OCI-LY1 (cell line): ENCODE data around the gene DBR1.

Experiments
- H2AFZ ChIP-seq: fragments of 200-600 bp; sonication (generic), shearing (Covaris generic); 2 replicates; pipeline ENCODE4 v1.6.0; 2014; ENCODE audit warnings: antibody characterized with exemption, mild to moderate bottlenecking, low read length
- H3F3A ChIP-seq: fragments of 200-600 bp; sonication (generic), shearing (Covaris generic); 2 replicates; pipeline ENCODE4 v1.6.0; 2014; ENCODE audit warnings: mild to moderate bottlenecking, antibody characterized with exemption, low read length, moderate library complexity; ENCODE audit not compliant: insufficient read depth
- H3K27ac ChIP-seq: fragments of 200-600 bp; sonication (generic); 2 replicates; pipeline ENCODE4 v1.5.1; 2014; ENCODE audit warnings: low read length, mixed run types, mild to moderate bottlenecking, low read depth; ENCODE audit not compliant: poor library complexity, severe bottlenecking
- H3K27me3 ChIP-seq: fragments of 200-600 bp; sonication (generic); 2 replicates; pipeline ENCODE4 v1.6.0; 2014; ENCODE audit warnings: antibody characterized with exemption, mild to moderate bottlenecking, low read length, moderate library complexity; ENCODE audit not compliant: insufficient read depth
- H3K36me3 ChIP-seq: fragments of 200-600 bp; sonication (generic); 2 replicates; pipeline ENCODE4 v1.6.1; 2014; ENCODE audit warnings: mild to moderate bottlenecking, antibody characterized with exemption, low read length, moderate library complexity, mixed read lengths; ENCODE audit not compliant: insufficient read depth
- H3K4me1 ChIP-seq: fragments of 200-600 bp; sonication (generic); 2 replicates; pipeline ENCODE4 v1.5.1; 2014; ENCODE audit warnings: mild to moderate bottlenecking, low read length, moderate library complexity; ENCODE audit not compliant: insufficient read depth, severe bottlenecking
- H3K4me2 ChIP-seq: fragments of 200-600 bp; sonication (generic), shearing (Covaris generic); 2 replicates; pipeline ENCODE4 v1.6.1; 2014; ENCODE audit warnings: low read length
- H3K4me3 ChIP-seq: fragments of 200-600 bp; sonication (generic); 2 replicates; pipeline ENCODE4 v1.5.1; 2014; ENCODE audit warnings: low read length, low read depth, mild to moderate bottlenecking, mixed read lengths; ENCODE audit not compliant: poor library complexity, severe bottlenecking
- H3K79me2 ChIP-seq: fragments of 200-600 bp; shearing (Covaris generic); 2 replicates; pipeline ENCODE4 v1.6.1; 2016; ENCODE audit warnings: mixed run types, low read length, mixed read lengths; ENCODE audit not compliant: insufficient read depth
- H3K9ac ChIP-seq: fragments of 200-600 bp; sonication (generic), shearing (Covaris generic); 2 replicates; pipeline ENCODE4 v1.6.1; 2014; ENCODE audit warnings: mild to moderate bottlenecking, low read length, mixed read lengths
- H3K9me2 ChIP-seq: fragments of 200-600 bp; sonication (generic), shearing (Covaris generic); 2 replicates; pipeline ENCODE4 v1.6.1; 2014; ENCODE audit warnings: low read depth, mild to moderate bottlenecking, low read length, mixed read lengths
- H3K9me3 ChIP-seq: fragments of 200-600 bp; shearing (Covaris generic); 2 replicates; pipeline ENCODE4 v1.6.1; 2014; ENCODE audit warnings: low read length, mixed read lengths
- H4K20me1 ChIP-seq: fragments of 200-600 bp; sonication (generic), shearing (Covaris generic); 2 replicates; pipeline ENCODE4 v1.6.0; 2016; ENCODE audit warnings: mild to moderate bottlenecking, low read length; ENCODE audit not compliant: insufficient read depth
- CTCF ChIP-seq: fragments of 200-600 bp; sonication (generic), shearing (Covaris generic); IDR thresholded peaks from 2 replicates; pipeline ENCODE4 v1.5.1; 2017; ENCODE audit warnings: mild to moderate bottlenecking, antibody characterized with exemption, low read length, moderate library complexity, mixed read lengths
- EZH2 ChIP-seq: fragments of 200-600 bp; sonication (generic), shearing (Covaris generic); IDR thresholded peaks from 2 replicates; pipeline ENCODE4 v1.8.0; 2017; ENCODE audit warnings: borderline replicate concordance, mixed run types, mild to moderate bottlenecking, antibody characterized with exemption, low read length, moderate library complexity, mixed read lengths

DBR1 gene

GRCh38 chr3:138220788-138221187 is 46.1 kb upstream of the DBR1 start:
- Histone ChIP-seq H3K9ac (no peak overlapping the region), H3K36me3 (peaks cover 43% of the 10 kb centered on the region), H4K20me1 (no peaks in the 10 kb centered on the region), H3K4me2 (no peak overlapping the region), H3K79me2 (peaks cover 35% of the 10 kb centered on the region), H3K27ac (no peak overlapping the region), H3K4me1 (no peaks in the 10 kb centered on the region), H3F3A (no peaks in the 10 kb centered on the region), H2AFZ (no peak overlapping the region), H3K4me3 (no peak overlapping the region), H3K27me3 (no peaks in the 10 kb centered on the region), H3K9me3 (no peaks in the 10 kb centered on the region), H3K9me2 (no peaks in the 10 kb centered on the region)
- TF ChIP-seq CTCF = no peak
- no peak for TF ChIP-seq EZH2

GRCh38 chr3:138220242-138220641 is 45.5 kb upstream of the DBR1 start:
- Histone ChIP-seq H3F3A (no peaks in the 10 kb centered on the region), H2AFZ (no peak overlapping the region), H3K4me1 (no peaks in the 10 kb centered on the region), H3K9me3 (no peaks in the 10 kb centered on the region), H3K4me3 (no peak overlapping the region), H3K79me2 (peaks cover 35% of the 10 kb centered on the region), H3K9me2 (no peaks in the 10 kb centered on the region), H3K36me3 (peaks cover 38% of the 10 kb centered on the region), H3K27me3 (no peaks in the 10 kb centered on the region), H4K20me1 (no peaks in the 10 kb centered on the region), H3K4me2 (no peak overlapping the region), H3K9ac (no peak overlapping the region), H3K27ac (no peak overlapping the region)
- TF ChIP-seq EZH2 = no peak
- no peak for TF ChIP-seq CTCF

- no peak overlapping the region for H3K4me2 ChIP-seq
- peaks cover 28% of the 10 kb centered on the region for H3K36me3 ChIP-seq
- TF ChIP-seq EZH2 (no peak), CTCF (no peak)
- no peak overlapping the region for H3K4me3 ChIP-seq
- no peaks in the 10 kb centered on the region for H3K27me3 ChIP-seq
- no peaks in the 10 kb centered on the region for H4K20me1 ChIP-seq
- H3F3A ChIP-seq = no peaks in the 10 kb centered on the region
- peaks cover 35% of the 10 kb centered on the region for H3K79me2 ChIP-seq
- H3K9me3 ChIP-seq = no peaks in the 10 kb centered on the region
- H3K9me2 ChIP-seq = no peaks in the 10 kb centered on the region
- no peak overlapping the region for H3K9ac ChIP-seq
- no peak overlapping the region for H2AFZ ChIP-seq
- no peaks in the 10 kb centered on the region for H3K4me1 ChIP-seq
- no peak overlapping the region for H3K27ac ChIP-seq
These were observed 44.5 kb upstream of the DBR1 start for GRCh38 chr3:138219255-138219654.
